Mononuclear cell (primary cell): Measurements from ENCODE around the gene SH3D19. TPM values are rescaled to one million over a fixed set of nuclear protein-coding genes. Genes with fewer than 3 reads are reported as not detected.

Source experiments
- H3K27me3 ChIP-seq: 2 replicates; pipeline ENCODE4 v1.6.0; 2011; ENCODE audit warnings: low read length, control low read depth; ENCODE audit not compliant: insufficient read depth
- H3K4me1 ChIP-seq: 2 replicates; pipeline ENCODE4 v1.5.1; 2011; ENCODE audit warnings: mild to moderate bottlenecking, low read length, control low read depth; ENCODE audit not compliant: insufficient read depth
- H3K4me3 ChIP-seq: 2 replicates; pipeline ENCODE4 v1.5.1; 2011; ENCODE audit warnings: mild to moderate bottlenecking, low read length, moderate library complexity
- H3K9me3 ChIP-seq: 2 replicates; pipeline ENCODE4 v1.5.1; 2011; ENCODE audit warnings: low read depth, mild to moderate bottlenecking, control low read depth, low read length
- total RNA-seq: library from RNA; depleted of rRNA; stranded (reverse); fragments of >200 nt; gene quantifications from one replicate; pipeline ENCODE4 v1.2.3, GENCODE V29; 2012

The SH3D19 gene
- total RNA-seq, 1 donor: not detected

DNA sequence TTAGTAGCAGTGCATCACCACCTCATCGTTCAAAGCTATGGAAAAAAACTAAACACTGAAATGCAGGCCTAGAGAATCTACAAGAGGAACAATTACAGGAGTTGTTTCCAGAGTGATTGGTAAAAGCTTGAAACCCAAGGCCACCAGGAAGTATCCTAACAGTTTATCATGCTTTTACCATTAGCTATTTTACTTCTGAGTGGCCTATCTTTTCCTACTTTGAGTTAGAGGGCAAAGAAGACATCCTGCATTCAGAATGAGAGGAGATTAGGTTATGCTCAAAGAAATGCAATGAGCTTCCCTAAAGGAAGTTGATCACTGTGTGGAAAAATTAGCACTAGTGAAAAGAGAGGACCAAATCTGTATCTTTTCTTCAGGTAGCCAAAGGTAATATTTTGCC lies 118.2 kb downstream of the SH3D19 start:
- Histone ChIP-seq H3K4me1 (no peaks in the 10 kb centered on the region), H3K4me3 (no peak overlapping the region), H3K9me3 (no peaks in the 10 kb centered on the region), H3K27me3 (no peaks in the 10 kb centered on the region)

DNA sequence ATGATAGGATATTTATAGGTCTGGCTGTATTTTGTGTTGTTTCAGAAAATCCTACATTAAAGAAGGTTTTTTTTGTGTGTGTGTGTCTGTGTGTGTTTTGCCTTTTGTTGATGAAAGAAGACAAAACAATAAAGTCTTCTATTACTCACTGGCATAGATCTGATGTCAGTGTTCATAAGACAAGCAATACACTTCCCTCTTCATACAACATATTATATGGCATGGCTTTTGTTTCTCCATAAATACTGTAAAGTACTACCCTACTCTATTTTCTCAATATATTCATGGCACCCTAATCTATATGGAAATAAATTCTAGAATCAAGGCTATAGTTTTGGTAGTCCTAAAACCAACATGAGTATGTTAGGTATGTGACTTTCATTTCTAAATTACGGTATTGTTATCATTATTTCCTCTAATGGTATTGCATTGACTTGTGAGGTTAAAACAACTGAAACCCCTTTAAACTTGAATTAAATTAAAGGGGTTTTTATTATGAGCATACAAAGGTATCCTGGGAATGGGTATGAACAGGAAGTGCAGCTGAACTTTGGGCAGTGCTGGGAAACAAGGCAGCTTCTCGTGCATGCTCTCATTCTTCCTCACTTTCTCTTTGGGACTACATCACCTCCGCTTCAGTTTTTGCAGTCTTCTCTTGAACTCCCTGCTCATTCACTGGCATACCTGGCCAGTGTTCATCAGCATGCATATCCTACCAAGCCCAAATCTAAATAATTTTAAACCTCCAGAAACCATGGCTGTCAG lies 119.0 kb downstream of the SH3D19 start:
- Histone ChIP-seq H3K27me3 (no peaks in the 10 kb centered on the region), H3K9me3 (no peaks in the 10 kb centered on the region), H3K4me1 (no peaks in the 10 kb centered on the region)

DNA sequence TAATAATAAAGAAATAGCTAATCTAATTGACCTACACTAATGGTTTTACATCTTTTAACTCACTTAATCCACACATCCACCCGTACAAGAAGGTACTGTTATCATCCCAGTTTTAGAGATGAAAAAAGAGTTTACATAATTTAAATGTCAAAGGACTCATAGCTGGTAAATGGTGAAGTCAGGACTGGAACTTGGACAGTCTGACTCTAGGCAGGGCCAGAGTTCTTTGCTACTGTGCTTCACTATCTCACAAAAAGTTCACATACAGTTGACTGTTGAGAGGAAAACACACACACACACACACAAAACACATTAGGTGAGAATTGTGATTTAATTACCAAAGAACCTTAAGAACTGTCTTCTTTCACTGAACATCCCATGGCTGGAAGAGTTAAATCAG lies 119.7 kb downstream of the SH3D19 start:
- no peak overlapping the region for H3K4me3 ChIP-seq
- no peaks in the 10 kb centered on the region for H3K4me1 ChIP-seq
- H3K9me3 ChIP-seq: no peaks in the 10 kb centered on the region
- no peaks in the 10 kb centered on the region for H3K27me3 ChIP-seq

More for the DNA sequence above, 119.0 kb downstream of the SH3D19 start:
- H3K4me3 ChIP-seq: no peak overlapping the region

DNA sequence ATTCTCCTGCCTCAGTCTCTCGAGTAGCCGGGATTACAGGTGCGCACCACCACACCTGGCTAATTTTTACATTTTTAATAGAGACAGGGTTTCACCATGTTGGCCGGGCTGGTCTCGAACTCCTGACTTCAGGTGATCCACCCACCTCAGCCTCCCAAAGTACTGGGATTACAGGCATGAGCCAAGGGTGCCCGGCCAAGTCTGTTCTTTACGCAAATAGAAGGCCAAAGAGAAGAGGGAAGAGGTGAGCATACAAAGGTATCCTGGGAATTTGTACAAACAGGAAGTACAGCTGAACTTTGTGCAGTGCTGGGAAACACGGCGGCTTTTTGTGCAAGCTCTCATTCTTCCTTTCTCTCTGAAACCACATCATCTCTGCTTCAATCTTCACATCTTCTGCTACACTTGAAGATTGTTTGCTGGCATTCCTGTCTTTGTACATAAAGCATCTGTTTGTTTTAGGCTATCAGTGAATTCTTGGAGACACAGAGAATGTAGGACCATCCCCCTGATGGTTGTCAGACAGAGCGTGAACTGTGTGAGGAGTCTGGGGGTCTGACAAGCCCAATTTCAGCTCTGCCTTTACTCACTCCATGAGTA lies 120.4 kb downstream of the SH3D19 start:
- no peak overlapping the region for H3K4me3 ChIP-seq
- H3K27me3 ChIP-seq: no peaks in the 10 kb centered on the region
- H3K9me3 ChIP-seq: no peaks in the 10 kb centered on the region
- no peaks in the 10 kb centered on the region for H3K4me1 ChIP-seq

DNA sequence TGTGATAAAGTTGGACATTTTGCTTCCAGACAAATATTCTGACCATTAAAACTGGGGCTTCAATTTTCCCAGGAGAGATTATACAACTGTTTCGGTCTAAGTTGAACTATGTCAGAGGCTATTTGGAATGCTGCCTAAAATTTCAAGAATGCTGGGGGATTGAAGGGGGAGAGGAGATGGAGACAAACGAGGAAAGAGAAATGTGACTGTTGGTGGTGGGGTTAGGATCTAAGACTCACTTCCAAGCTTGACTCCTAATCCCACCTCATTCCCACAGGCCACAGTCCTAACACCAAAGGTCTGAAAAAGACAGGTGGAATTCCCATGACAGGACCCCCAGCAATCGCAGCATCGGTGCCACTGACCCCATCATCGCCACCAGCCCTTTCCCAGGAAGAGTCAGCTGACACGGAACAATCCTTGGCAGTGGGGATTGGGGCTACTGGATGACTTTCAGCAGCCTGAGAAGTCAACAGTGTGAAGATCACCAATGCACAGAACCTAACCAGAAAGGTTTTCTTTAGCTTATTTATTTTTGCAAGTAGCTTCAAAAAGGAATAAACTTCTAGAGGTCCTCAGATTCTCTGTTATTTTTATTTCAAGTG lies 122.5 kb downstream of the SH3D19 start:
- Histone ChIP-seq H3K9me3 (no peaks in the 10 kb centered on the region), H3K27me3 (no peaks in the 10 kb centered on the region), H3K4me1 (no peaks in the 10 kb centered on the region), H3K4me3 (no peak overlapping the region)

DNA sequence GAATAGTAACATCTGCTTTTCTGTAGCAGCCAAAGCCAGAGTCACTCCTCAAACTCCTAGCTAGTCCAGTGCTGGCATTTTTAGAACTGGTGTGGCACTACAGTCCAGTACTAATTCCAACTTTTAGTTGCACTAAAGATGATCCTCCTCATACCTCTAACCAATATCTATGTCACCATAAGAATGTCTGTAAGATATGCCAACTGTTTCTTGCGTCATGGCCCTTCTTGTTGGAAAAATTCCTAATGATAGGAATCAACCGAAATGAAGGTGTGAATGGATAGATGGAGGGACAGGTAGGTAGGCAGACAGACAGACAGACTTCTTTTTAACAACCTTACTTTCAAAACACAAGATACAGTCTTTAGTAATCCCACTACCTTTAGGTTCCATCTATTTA lies 123.0 kb downstream of the SH3D19 start:
- Histone ChIP-seq H3K4me3 (no peak overlapping the region), H3K9me3 (no peaks in the 10 kb centered on the region), H3K27me3 (no peaks in the 10 kb centered on the region), H3K4me1 (no peaks in the 10 kb centered on the region)

DNA sequence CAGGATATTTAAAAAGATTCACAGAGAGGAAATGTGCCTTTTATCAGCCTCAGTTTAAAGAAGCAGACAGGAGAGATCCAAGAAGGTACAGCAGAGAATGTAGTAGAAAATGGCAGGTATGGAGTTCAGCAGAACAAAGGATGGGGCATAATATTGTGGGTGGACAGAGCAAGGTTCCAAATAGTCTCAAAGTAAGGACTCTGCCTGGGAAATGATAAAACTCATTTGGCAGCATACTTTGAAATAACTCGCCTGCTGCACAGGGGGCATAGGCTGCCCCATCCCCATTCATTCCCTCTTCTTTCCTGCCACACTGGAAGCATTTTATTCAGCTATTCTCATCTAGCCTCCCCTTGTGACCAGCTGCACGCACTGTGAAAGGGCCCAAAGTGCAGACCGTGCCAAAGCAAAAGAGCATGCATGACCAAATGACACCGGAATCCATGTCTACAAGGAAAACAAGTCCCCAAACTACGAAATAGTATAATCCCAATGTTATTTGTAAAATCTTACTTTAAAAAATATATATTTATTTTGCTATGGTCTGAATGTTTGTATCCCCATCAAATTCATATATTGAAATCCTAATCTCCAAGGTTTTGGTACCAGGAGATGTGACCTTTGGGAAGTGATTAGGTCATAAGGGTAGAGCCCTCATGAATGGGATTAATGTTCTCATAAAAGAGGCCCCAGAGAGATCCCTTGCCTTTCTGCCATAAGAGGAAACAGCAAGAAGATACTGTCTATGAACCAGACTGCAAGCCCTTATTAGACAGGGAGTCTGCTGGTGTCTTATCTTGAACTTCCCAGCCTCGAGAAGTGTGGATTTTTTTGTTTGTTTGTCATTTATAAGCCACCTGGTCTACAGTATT lies 125.8 kb downstream of the SH3D19 start:
- Histone ChIP-seq H3K4me3 (no peak overlapping the region), H3K27me3 (no peaks in the 10 kb centered on the region), H3K9me3 (no peaks in the 10 kb centered on the region), H3K4me1 (no peaks in the 10 kb centered on the region)

DNA sequence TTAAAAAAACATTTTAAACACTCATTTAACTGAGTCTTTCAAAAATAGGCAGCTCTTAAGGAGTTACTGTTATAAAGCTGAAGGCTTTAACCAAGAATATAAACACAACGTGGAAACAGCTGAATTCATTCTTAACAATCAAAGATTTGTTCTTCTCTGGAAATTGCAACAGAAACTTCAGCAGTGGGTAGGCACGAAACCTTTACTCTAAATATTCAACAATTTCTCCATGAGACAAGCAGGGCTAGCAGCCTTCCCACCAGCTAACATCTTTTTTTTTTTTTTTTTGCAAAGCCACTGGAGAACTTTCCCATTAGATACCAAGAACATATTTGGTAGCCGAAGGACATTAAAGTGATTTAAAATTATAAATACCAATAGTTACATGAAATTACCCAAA lies 126.7 kb downstream of the SH3D19 start:
- no peaks in the 10 kb centered on the region for H3K4me1 ChIP-seq
- H3K9me3 ChIP-seq: no peaks in the 10 kb centered on the region
- no peaks in the 10 kb centered on the region for H3K27me3 ChIP-seq
- H3K4me3 ChIP-seq: no peak overlapping the region

DNA sequence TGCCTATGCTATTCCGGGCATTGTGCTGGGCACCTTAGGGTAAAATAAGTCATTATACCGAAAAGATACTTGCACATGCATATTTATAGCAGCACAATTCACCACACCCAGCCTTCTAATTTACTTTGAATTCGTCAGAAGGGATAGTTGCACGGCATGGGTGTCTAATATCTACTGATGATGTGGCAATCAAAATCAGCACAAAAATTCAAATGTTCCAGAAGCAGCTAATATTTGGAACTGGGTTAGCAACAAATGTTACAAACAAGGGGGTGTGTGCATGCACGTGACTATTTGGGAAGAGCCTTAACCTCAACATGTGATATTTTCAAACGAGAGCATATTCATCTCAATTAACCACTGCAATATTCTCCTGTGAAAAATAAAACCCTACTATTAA lies 128.2 kb downstream of the SH3D19 start:
- Histone ChIP-seq H3K27me3 (no peaks in the 10 kb centered on the region), H3K4me3 (no peak overlapping the region), H3K4me1 (no peaks in the 10 kb centered on the region), H3K9me3 (peaks cover 5% of the 10 kb centered on the region)

DNA sequence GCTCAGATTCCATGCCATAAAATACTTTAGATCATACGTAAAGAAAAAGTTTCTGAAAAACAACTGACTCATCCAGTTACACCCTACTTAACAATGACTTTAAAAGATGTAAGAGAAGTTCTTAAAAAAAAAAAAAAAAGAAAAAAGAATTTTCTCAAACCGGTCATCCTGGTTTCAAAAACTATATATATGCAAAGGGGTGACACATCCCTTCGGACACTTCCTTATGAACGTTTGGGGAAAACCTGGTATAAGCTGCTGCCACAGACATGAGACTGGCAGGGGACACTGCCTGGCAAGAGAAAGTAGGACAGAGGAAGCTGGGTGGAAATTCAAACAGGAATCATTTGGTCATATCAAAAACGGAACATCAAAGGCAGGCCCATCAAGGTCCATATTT lies 129.6 kb downstream of the SH3D19 start:
- peaks cover 5% of the 10 kb centered on the region for H3K9me3 ChIP-seq
- H3K4me1 ChIP-seq: no peaks in the 10 kb centered on the region
- no peaks in the 10 kb centered on the region for H3K27me3 ChIP-seq
- no peak overlapping the region for H3K4me3 ChIP-seq

DNA sequence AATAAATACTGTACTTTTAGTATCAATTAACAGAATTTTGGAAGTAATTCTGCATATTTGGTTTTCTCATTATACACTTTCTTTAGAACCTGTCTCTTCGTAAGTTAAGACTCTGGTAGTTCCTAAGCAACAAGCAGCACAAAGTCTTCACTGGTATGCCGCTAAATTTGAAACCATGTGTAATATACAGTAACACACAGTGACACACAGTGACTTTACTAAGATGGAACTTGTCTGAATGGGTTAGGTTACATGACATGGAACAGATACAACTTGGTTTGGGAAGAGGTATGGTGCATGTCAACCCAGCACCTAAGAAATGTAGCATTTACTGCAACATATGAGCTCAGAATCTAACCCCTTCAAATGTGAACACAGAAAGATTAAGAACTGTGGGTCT lies 132.0 kb downstream of the SH3D19 start:
- Histone ChIP-seq H3K4me1 (no peaks in the 10 kb centered on the region), H3K4me3 (no peak overlapping the region), H3K27me3 (no peaks in the 10 kb centered on the region), H3K9me3 (peaks cover 5% of the 10 kb centered on the region)

DNA sequence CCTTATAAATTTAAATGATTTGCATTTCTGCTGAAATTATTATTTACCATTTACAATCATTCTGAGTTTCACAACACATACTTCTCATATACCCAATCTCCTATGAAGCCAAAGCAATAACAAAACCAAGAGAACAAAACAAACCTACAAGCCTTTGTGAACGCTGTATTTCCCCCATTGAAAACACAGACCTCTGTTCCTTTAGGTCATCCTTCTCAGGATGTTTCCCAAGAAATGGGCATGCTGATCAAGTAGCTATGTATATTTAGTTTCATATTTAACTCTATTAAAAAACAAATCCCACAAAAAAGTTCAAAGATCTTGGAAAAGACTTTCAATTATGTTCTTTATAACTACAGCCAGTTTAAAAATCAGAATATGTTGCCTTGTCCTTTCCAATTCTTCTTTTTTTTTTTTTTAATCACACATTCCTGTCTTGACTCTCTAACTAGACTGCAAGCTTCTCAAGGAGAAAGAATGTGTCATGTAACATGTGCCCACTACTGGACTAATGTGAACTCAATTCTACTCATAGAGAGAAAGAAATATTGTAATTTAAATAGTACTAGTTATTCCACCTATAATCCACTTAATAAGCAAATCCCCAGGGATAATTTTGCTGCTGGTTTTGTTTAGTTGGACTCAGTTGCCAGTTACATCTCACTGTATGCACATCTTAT lies 132.7 kb downstream of the SH3D19 start:
- Histone ChIP-seq H3K27me3 (no peaks in the 10 kb centered on the region), H3K4me1 (no peaks in the 10 kb centered on the region), H3K4me3 (no peak overlapping the region), H3K9me3 (peaks cover 5% of the 10 kb centered on the region)

DNA sequence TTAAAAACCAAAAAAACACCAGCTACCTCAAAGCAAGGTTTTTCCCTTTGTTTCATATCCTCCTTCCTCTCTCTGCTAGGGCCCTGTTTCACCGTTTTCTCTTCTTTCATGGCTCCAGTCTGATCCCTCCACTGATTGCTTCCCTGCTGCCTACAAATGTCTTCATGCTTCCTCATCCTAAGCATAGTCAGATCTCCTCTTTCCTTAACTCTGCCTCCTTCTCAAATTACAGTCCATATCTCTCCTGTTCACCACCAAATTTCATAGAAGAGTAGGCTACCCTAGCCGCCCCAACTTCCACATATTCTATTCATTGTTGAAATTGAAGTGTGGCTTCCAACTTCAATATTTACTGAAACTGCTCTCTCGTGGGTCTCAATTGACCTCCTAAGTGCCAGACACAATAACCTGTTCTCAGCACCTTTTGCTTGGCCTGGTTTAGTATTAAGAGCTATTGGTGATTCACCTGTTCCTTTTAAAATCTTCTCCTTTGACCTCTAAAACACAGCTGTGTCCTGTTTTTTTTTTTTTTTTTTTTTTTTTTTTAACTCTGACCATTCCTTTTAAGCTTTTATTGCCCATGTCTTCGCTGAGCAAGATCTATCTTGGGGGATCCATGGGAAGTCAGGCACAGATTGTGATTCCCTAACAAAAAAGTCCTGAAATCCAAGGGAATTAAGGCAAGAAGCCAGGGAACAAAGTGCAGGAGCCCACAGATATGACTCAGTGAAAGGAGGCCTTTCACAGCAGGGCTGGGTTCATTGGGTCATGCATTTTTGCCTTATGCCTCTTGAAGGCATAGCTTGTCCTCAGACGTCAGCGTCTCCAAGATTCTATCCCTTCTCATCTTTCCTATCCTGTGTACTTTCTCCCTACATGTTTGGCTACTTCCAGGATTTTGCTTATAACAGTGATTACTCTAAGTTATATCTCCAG lies 140.6 kb downstream of the SH3D19 start:
- Histone ChIP-seq H3K9me3 (no peaks in the 10 kb centered on the region), H3K27me3 (no peaks in the 10 kb centered on the region), H3K4me3 (no peak overlapping the region), H3K4me1 (no peaks in the 10 kb centered on the region)
